Brain pericyte (primary cell): Measurements from ENCODE around the gene CNN3.

Experiments
- DNase-seq: peaks from one replicate; pipeline ENCODE4 v3.0.0-alpha.2; 2012; ENCODE audit warnings: low read depth, low spot score

Gene CNN3

GRCh38 chr1:94922761-94923331 is 4.1 kb downstream of the CNN3 start:
- DNase-seq, result no peak

DNA sequence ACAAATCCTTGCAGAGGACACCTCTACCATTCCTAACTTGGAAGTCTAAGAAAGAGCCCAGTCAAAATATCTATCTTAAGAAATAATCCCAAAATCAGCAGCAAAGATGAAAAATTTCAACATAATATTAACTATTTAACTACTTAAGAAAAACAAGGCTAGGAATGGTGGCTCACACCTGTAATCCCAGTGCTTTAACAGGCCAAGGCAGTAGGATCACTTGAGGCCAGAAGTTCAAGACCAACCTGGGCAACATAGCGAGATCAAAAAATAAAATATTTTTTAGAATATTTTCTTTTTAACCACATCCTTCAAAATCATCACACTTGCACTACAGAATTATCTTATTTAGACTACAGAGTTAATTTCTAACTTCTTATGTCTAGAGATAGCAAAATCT is 4.9 kb downstream of the CNN3 start:
- DNase-seq, result no peak

- DNase-seq, result no peak
Observed at GRCh38 chr1:94920061-94920460, 6.8 kb downstream of the CNN3 start.

DNA sequence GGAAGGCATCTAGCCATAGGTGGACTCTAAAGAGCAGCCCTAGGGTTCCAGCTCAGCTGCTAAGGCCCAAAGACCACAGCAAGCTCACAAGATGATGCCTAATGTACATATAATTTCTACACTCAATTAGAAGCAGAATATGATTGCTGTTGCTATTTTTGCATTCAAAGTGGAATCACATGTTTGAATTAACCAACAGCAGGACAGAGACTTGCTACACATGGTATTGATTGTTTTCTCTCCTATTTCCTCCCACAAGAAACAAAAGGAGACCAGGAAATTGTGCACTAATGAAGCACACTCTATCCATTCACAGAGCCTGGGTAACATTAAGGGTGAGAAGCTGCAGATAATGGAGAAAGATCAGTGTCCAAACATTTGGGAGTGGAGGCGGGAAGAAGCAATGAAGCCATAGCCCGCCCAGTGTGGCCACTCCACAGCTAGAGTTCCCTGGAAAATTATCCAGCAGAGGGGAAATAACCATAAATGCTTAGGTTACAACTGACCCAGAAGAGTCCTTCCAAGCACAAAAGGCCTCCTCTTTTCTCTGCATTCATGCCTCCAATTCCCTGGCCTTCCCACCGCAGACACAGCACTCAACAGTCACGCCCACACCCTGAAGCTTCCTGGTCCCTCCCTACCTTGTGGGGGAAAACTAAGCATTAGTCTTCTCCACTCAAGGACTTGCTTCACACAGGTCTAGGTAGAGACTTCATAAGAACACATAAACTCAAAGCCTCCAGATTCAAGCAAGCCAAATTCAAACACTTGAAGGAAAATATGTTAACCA is 7.5 kb downstream of the CNN3 start:
- no peak for DNase-seq

GRCh38 chr1:94917251-94917650 is 9.7 kb downstream of the CNN3 start:
- no peak for DNase-seq

DNA sequence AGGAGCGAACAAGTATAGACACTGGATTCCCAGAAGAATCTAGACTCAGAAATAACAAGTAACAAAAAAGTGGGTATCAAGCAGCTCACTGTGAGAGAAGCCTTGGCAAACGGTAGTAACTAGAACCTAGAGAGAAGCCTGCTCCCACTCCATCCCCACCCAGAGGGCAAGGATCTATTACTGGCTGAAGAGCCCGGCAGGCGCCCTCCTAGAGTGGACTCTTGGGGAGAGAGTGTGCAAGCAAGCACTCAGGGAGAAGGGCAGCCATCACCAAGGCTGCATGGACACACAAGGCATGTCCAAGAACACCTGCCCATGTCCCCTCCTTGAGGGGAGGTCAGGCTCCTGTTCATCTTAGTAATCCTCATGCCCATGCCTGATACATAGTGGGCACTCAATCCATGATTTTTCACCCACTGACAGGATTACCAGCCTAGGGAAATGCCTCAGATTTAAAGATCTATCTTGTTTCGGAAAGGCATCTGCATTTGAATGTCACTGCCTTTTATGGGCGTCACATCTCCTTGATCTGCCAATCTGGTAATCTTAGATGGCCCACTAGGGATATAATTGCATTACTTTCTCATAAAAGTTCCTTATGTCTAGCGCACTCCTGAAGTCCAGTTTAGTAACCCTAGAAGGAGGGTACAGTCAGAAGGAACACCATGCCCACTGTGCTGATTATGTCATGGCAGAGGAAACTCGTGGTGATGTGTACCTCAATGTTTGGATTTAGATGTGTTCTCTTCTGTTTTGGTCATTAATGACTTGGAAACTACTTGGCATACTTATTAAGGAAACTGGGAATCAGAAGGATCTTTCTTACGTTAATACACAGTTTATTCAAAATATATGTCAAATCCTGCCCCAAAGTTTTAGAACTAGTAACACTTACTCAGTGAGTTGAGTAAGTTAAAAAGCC is 14.4 kb downstream of the CNN3 start:
- no peak for DNase-seq

DNA sequence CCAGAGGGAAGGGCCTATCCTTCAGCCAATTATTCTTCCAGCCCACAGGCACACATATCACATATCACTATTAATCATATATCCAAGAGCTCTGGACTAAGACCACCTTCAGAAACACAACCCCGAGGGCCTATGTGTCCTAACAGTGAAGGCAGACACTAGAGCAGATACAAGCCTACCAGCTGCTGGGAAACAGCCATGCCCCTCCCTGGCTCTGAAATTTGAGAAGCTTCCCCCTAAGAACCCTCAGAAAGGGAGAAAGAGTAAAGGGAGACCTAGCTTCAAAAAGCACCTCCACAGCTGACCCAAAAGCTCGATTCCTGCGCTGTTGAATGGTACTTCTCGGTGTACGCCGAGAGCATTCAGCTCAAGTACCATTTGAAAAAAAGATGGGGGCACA is 17.4 kb downstream of the CNN3 start:
- no peak for DNase-seq

- DNase-seq, result no peak
Observed at GRCh38 chr1:94908965-94909364, 17.9 kb downstream of the CNN3 start.

DNA sequence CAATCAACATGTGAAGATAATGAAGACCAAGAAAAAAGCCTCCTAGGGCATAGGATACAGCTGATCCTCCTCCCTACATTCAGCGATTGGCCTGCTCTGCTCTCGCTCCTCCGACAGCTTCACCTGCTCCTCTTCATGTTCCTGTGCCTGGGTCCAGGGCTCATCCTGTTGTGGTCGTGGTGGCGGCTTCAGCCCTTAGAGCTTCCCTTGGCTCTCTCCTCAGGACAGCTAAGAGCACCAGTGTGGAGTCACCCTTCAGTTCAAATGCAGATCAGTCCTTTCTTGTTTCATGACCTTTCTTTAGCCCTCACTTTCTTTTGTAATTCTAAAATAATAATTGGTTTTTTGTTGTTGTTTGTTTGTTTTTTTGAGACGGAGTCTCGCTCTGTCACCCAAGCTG is 18.7 kb downstream of the CNN3 start:
- no peak for DNase-seq

- no peak for DNase-seq
Observed at GRCh38 chr1:94907136-94907535, 19.8 kb downstream of the CNN3 start.

DNA sequence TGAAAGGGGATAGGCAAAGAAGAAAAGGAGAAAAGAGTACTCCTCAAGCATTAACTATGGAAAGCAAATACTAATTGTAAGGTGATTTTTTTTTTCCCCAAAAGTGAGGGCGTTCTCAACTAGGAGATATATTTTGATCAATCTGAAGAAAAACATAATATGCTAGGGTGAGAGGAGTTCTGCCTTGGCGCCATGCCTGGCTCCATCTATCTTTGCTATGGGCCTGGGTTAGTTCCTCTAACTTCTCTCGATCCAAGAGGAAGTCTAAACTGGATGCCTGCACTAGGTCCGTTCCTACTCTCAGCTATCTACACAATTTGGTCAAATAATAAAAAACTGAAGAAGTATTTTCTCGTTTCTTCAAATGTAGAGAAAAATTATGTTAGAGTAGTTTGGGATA is 20.5 kb downstream of the CNN3 start:
- no peak for DNase-seq

DNA sequence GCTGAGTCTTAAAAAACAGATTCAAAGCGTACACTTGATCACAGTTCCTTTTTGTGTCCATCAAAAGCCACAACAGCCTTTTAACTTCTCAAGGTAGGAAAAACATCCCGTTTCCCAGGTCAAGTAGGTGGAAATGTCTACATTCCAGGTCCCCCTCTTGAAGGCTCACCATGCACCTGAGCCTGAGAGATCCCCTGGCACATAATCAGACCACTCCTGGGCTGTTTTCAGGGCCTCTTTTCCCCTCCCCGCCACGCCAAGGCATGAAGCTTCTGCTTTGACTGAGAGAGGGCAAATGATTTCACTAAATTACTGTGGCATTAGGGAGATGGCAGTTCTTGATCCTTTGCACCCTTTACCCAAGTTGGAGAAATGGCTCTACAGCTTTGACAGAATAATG is 21.7 kb downstream of the CNN3 start:
- DNase-seq, result no peak

- no peak for DNase-seq
Observed at GRCh38 chr1:94903280-94904009, 23.5 kb downstream of the CNN3 start.

DNA sequence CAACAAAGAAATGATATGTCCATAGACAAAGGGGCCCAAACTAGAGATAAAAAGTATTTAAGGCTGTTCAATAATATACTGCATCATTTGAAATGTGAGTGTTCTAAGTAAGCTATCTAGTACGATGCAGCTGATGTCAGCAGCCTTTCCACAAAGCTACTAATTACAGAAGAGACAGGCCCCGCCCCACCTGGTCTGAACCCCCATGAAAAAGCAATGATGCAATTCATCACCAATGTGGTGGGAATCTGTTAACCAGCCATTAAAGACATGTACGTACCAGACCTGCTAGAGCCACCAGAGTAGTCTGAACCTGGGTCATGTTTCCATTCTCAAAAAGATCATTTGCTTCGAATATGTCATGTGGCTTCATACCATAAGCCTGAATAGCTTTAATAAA is 25.1 kb downstream of the CNN3 start:
- no peak for DNase-seq

GRCh38 chr1:94899756-94900155 is 27.2 kb downstream of the CNN3 start:
- no peak for DNase-seq

DNA sequence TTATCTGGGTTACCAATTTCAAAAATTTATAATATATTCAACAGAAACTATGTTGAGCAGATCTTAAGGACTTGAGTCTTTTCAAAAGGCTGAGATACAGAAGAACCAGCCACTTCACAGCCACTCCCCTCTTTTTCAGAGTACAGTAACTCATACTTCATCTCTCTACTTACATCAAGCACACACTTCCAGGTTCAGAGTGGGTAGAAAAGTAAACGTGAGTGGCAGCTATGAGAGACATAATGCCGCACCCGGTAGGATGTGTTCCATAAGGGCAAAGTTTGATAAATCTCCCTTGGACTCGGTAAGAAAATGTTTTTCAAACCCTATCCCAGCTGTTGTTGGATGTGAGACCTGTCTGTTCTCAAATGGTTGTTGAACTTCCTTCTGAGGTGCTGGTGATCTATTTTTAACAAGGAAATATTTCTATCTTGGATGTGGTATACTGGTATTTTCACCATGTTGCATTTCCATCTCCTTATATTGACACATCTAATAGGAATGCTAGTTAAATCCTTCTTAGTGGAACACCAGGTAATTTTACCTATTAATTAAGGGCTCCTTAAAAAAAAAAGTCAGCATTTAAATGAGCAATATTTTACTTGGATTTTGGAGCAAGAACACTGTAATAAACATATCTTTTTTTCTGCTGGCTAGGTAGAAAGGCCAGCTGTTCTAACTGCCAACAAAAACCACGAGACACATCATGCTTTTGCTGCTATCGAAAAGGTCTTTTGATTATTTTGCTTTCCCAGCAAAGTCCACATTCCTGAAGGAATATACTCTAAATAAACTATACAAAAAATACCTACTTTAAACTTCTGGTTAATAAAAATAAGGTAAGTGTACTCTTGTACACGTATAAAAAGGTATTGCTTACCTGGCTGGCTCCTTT is 28.2 kb downstream of the CNN3 start:
- DNase-seq, result no peak

- no peak for DNase-seq
Observed at GRCh38 chr1:94895518-94895917, 31.4 kb downstream of the CNN3 start.

GRCh38 chr1:94894630-94895029 is 32.3 kb downstream of the CNN3 start:
- DNase-seq, result no peak

GRCh38 chr1:94892604-94893254 is 34.2 kb downstream of the CNN3 start:
- DNase-seq, result no peak

GRCh38 chr1:94888201-94888600 is 38.7 kb downstream of the CNN3 start:
- no peak for DNase-seq
